UCSD-AML1 (cell line): ENCODE measurements around the gene IL1R2.
"Not testable (repeated sequence)": the region's sequence is repeated elsewhere in the genome, so short reads cannot be mapped to it uniquely, and the experiment has no call there.

Source experiments
- DNase-seq: peaks from one replicate; lab custom pipeline; 2025; ENCODE audit not compliant: unreplicated experiment; lab: John Stamatoyannopoulos, UW

The IL1R2 gene

GRCh38 chr2:102058293-102058833, 66.6 kb downstream of the IL1R2 start:
- no peak for DNase-seq

DNA sequence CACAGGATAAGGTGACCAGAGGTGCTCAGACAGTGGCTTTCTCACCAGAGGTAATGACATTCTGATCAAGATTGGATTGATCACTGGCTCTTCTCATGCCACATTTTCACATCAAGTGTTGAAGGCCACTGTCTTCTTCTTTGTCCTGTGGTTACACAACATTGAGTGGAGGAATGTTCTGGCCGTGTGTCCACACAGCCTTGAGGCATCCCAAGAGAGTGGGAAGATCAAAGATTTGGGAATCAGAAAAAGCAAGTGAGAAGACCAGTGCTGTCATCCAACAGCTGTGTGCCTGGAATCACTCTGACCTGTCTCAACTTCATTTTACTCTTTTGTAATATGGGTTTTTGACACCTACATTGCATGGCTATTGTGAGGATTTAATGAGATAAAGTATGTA, 67.4 kb downstream of the IL1R2 start:
- no peak for DNase-seq

DNA sequence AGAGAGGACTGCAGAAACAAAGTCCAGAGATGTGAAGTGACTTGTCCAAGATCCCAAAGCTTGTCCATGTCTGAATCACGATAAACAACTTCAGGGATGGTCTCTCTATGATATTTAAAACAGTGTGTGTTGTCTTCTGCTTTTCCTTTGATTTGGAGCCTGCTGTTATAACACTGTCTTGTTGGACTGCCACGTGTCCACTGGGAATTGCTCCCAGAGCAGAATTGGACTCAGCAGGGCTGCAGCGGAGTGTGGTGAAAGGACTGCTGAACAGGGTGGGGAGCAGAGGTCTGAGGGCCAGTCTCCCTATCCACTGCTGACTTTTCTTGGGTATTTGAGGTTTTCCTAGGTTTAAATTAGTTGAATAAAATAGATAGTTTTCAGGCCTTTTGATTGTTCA, 68.3 kb downstream of the IL1R2 start:
- DNase-seq = no peak

DNA sequence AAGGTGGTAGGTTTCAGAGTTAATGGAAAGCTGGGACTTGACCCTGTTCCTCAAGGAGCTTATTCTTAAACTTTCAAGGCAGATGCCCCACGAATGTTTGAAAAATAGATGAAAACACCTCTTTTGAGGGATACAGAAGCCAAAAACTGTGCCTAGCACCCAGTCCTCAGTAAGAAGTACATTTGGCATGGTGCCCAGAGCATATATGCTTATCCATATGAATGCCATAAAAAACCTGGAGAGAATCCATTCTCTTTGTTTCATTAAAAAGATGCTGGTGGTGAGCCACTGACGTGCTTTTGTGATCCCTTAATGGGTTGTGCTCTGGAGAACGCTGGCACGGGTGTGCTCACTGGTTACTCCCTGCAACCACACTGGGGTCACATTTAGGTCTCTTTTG, 69.0 kb downstream of the IL1R2 start:
- DNase-seq = no peak

GRCh38 chr2:102061286-102061699, 69.5 kb downstream of the IL1R2 start:
- DNase-seq = no peak

DNA sequence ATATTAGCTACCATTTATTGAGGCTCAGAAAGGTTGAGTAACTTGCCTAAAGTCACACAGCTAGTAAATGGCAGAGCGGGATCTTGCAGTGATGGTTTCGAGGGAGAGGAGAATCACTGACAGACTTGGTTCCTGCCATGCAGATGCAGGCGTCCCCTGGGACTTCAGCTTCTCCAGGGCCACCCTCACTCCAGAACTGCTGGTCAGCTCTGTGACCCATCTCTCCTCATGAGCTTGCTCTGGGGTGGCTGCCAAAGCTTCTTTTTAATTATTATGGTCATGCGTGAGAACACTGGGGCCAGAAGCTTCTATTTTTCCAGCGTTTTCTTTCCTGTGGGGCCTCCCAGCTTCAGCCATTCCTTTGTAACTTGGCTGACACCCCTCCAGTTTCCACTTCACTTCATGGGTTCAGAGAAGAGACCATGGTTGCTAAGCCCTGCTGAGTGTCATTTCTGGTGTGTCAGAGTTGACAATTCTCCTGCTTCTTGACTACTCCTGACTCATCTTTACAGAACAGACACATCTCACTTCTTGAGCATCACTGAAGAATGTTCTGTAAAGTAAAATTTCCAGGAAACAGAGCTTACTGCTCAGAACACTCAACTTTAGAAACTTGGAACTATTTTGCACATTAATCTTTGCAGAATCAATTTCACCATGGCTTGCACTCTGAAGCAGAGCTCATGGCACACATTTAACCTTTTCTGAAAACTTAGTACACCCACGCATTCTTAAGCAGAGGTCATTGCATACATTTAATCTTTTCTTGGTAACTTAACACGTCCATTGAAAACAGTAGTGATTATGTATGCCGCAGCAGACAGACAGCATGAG, 70.4 kb downstream of the IL1R2 start:
- no peak for DNase-seq

- DNase-seq = no peak
Observed at GRCh38 chr2:102062802-102063201, 71.0 kb downstream of the IL1R2 start.

- peak; percentile 77 for DNase-seq
Observed at GRCh38 chr2:102063487-102063911, 71.7 kb downstream of the IL1R2 start.

DNA sequence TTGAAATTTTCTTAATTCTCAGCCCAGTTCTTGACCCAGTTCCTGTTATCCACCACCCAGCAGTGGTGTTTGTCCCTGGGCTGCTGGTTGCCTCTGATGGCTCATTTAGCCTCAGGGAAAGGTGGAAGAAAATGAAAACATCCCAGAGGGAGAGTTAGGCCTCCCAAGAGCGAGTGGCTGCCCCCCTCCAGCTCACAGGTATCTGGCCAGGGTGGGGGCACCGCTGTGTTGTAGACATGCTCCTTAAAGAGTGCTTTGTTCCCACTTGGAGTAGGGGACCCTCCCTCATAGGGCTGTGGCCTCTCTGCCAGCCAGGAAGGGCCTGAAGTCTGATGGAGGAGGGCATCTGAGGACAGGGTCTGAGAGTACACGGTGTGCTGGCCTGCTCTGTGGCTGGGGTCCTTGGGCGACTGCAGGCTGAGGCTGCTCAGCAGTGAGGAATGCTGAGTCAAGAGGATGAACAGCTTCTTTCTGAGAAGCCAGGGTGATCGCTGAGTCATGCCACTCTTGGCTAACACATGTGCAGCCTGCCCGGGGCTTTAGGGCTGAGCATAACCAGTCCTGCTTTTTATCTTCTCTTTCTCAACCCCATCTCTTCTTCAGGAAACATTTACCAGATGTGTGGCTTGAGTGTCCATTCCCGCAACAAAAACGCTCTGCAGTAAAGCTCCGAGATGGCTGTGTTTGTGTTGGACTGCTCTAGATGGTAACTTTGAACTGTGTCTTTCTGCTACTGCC, 72.3 kb downstream of the IL1R2 start:
- DNase-seq = peak; percentile 82

DNA sequence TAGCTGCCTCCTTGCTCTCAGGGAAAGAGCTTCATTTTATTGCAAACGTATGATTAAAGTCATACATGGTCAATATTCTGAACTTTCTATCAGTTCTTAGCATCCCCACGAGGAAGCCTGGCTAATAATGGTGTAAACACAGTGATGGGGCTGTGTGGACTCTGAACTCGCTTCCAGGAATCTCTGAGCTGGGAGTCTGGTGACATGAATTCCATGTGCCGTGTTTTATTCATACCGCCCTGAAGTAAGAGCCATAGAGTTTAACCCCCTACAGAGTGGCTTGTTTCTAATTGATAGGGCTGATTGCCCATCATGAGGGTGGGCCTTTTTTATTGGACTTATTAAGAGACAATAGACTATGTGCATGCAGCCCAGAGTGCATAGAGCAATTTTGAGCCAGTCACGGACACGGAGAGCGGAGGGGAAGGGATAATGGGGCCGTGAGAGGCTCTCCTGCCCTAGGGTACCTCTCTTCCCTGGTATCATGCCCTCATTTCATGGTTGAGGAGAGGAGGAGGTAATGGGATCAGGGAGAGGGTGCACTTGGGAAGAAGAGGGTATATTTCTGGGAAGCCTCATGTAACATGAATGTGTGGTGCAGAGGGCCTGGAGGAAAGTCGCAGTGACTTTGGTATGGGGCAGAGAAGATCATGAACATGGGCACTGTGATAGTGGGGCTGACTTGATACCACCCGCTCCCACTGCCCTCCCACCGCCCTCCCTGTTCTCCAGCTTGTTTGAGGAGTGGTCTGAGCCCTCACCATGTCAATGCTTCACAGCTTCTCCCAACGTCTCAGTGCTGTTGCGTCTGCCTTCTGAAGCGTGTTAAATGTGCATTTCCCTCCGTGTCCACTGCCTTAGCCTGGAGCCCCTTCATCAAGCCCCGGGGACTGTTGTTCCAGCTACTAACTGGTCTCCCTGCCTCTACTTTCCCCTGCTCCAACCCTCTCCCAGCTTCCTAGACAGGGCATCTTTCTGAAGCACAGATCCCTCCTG, 73.2 kb downstream of the IL1R2 start:
- DNase-seq = no peak

GRCh38 chr2:102065675-102066252, 74.0 kb downstream of the IL1R2 start:
- DNase-seq = peak; percentile 45

DNA sequence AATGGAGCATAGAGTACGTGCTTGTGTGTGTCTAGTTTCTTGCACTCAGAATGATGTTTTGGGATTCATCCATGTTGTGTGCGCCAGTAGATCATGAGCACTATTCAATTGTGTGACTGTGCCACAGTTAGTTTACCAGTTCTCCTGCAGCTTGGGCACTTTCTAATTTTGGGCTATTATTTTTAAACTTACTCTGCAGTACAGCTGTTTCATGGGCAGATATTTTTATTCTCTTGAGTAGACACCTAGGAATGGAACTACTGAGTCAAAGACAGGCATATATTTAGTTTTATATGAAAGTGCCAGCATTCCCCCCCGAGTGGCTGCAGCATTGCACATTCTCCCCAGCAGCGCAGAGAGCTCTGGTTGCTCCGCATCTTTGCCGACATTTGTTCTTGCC, 74.8 kb downstream of the IL1R2 start:
- no peak for DNase-seq

GRCh38 chr2:102068126-102068525, 76.4 kb downstream of the IL1R2 start:
- not testable (repeated sequence) for DNase-seq

- no peak for DNase-seq
Observed at GRCh38 chr2:102069311-102069974, 77.7 kb downstream of the IL1R2 start.

- no peak for DNase-seq
Observed at GRCh38 chr2:102070058-102070642, 78.4 kb downstream of the IL1R2 start.

- no peak for DNase-seq
Observed at GRCh38 chr2:102072741-102073140, 81.0 kb downstream of the IL1R2 start.

DNA sequence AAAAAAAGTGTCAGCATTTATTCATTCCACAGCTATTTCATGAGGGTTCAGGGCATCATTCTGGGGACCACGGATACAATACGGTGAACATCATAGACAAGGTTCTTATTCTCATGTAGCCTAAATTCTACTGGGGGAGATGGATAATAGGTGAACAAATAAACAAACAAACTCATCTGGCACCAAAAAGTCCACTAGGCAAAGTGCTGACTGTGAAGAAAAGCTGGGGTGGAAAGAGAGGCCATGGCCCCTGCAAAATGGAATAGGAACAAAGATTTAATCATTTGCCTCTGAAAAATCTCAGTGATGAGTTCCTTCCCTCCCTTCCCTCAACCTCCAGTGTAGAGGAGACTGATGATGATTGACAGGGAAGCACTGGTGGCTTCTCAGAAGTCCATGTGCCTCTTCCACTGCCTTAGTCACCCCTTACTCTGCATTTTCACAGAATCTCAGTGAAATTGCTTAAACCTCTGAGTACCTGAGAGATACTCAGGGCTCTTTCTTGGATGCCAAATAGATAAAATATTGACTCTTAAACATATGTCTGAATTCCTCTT, 81.5 kb downstream of the IL1R2 start:
- DNase-seq = no peak

GRCh38 chr2:102074152-102074783, 82.5 kb downstream of the IL1R2 start:
- peak; percentile 42 for DNase-seq

DNA sequence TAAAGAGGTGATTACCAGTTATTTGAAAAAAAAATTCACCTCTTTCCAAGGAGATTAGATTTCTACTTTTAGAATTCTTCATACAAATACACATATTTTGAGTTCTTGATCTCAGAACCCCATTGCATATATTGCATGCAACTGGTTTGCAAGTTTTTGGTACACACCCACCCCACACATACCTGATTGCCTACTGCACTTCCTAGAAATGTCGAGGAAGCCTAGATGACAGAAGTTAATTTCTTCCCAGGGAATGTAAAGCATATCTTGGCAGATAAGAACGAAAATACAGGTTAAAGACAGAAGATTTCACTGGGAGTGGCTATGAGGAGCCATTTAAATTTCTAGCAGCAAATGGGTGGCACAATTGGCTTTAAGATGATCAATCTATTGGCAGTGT, 83.7 kb downstream of the IL1R2 start:
- DNase-seq = no peak
